CD4-positive, alpha-beta T cell (primary cell): ENCODE results near the gene EIPR1. TPM values are rescaled to one million over a fixed set of nuclear protein-coding genes. Genes with fewer than 3 reads are reported as not detected.

Experiments used
- ATAC-seq: fragments of 200-7000 bp; cut with Tn5 transposase; one replicate; pipeline ENCODE4 v1.10.0; 2022; ENCODE audit warnings: mild to moderate bottlenecking; ENCODE audit not compliant: poor library complexity
- CTCF ChIA-PET: fragments of 350-600 bp; sonication (Branson Sonifier 250); formaldehyde crosslinking; loops from one replicate; lab custom pipeline; 2021; ENCODE audit warnings: antibody characterized with exemption, inconsistent platforms; lab: Charles Lee
- POLR2A ChIA-PET: fragments of 350-600 bp; sonication (Branson Sonifier 250); formaldehyde crosslinking; loops from one replicate; lab custom pipeline; 2021; ENCODE audit warnings: antibody characterized with exemption, inconsistent platforms; lab: Charles Lee
- DNase-seq, 14 experiments: peaks; one replicate each; pipeline ENCODE4 v3.0.0-alpha.2; 2013 to 2020; ENCODE audit warnings: mixed read lengths in 2 of 14
- H3K27ac ChIP-seq, 2 donors: one replicate each; pipeline versions ENCODE4 v1.5.1 to v1.7.0; 2013; ENCODE audit warnings: low read length in 2 of 2, low read depth in 1 of 2, mild to moderate bottlenecking in 1 of 2
- H3K27me3 ChIP-seq, 2 experiments: 1 replicate in 1 of 2; 2 replicates in 1 of 2; pipeline versions ENCODE4 v1.6.1 to v1.7.0; 2013; ENCODE audit warnings: low read length in 2 of 2, control low read depth in 1 of 2, mild to moderate bottlenecking in 1 of 2, moderate library complexity in 1 of 2; ENCODE audit not compliant: insufficient read depth in 2 of 2, control insufficient read depth in 1 of 2
- H3K36me3 ChIP-seq: one replicate; pipeline ENCODE4 v1.6.1; 2013; ENCODE audit warnings: low read length, control low read depth; ENCODE audit not compliant: insufficient read depth
- H3K4me1 ChIP-seq: one replicate; pipeline ENCODE4 v1.6.1; 2013; ENCODE audit warnings: low read length, control low read depth; ENCODE audit not compliant: insufficient read depth
- H3K4me3 ChIP-seq: one replicate; pipeline ENCODE4 v1.5.1; 2013; ENCODE audit warnings: mild to moderate bottlenecking, low read length, moderate library complexity
- H3K9me3 ChIP-seq, 2 experiments: 1 replicate in 1 of 2; 2 replicates in 1 of 2; pipeline versions ENCODE4 v1.6.1 to v1.7.0; 2013; ENCODE audit warnings: low read length in 2 of 2, mild to moderate bottlenecking in 2 of 2, control low read depth in 1 of 2, moderate library complexity in 1 of 2; ENCODE audit not compliant: control insufficient read depth in 1 of 2, insufficient read depth in 1 of 2
- H3K27ac Mint-ChIP-seq: one replicate; pipeline ENCODE4 v1.8.0; 2020; ENCODE audit warnings: mixed read lengths
- H3K27me3 Mint-ChIP-seq: one replicate; pipeline ENCODE4 v1.8.0; 2021; ENCODE audit warnings: mixed read lengths
- H3K36me3 Mint-ChIP-seq: one replicate; pipeline ENCODE4 v1.8.0; 2021; ENCODE audit warnings: low read depth, mixed read lengths
- H3K4me1 Mint-ChIP-seq: one replicate; pipeline ENCODE4 v1.8.0; 2021; ENCODE audit warnings: low read depth, mixed read lengths
- H3K4me3 Mint-ChIP-seq: one replicate; pipeline ENCODE4 v1.8.0; 2020; ENCODE audit warnings: mild to moderate bottlenecking, mixed read lengths
- H3K9me3 Mint-ChIP-seq: one replicate; pipeline ENCODE4 v1.8.0; 2020; ENCODE audit warnings: mixed read lengths
- intact Hi-C, 2 experiments: fragments of 100-400 bp; cut with DNase I in 1 of 2; cut with micrococcal nuclease in 1 of 2; formaldehyde crosslinking; loops; one replicate each; pipeline versions ENCODE4 v1.15.1 to v1.9.0; 2023 to 2025; cut with DNase I, micrococcal nuclease
- total RNA-seq, 174 experiments: library from RNA in 2 of 174; stranded (reverse) in 2 of 174; gene quantifications; one replicate each; pipeline ENCODE4 v1.2.3 and lab custom pipeline; 2021 to 2026
- TF ChIP-seq, protein P1 (sequence below): fragments of 200-600 bp; IDR thresholded peaks from one replicate; pipeline ENCODE4 v1.8.0; 2022; ENCODE audit warnings: antibody characterized with exemption, mild to moderate bottlenecking

EIPR1 gene
- total RNA-seq, 2 experiments from 2014 or later = 11.0 to 12.4 TPM

GRCh38 chr2:3260959-3261358 is 116.7 kb downstream of the EIPR1 start:
- Histone ChIP-seq H3K27me3 (no peaks in the 10 kb centered on the region), H3K36me3 (peaks cover 18% of the 10 kb centered on the region), H3K27ac (no peak overlapping the region), H3K4me1 (no peaks in the 10 kb centered on the region), H3K4me3 (no peak overlapping the region), H3K9me3 (no peaks in the 10 kb centered on the region)
- H3K27me3 Mint-ChIP-seq = no peaks in the 10 kb centered on the region
- intact Hi-C loops = no loop called here
- CTCF ChIA-PET = no interaction called here
- no peak overlapping the region for H3K4me3 Mint-ChIP-seq
- H3K9me3 Mint-ChIP-seq = no peaks in the 10 kb centered on the region
- ATAC-seq = no peak
- no peak for DNase-seq
- POLR2A ChIA-PET = interaction anchor here (1.3 kb wide), 1 partner anchor 18 kb away, joined by 4 read pairs; no protein-coding TSS in a partner anchor
- no peak overlapping the region for H3K27ac Mint-ChIP-seq
- peaks cover 44% of the 10 kb centered on the region for H3K36me3 Mint-ChIP-seq
- H3K4me1 Mint-ChIP-seq = no peaks in the 10 kb centered on the region
- TF ChIP-seq, protein P1, sequence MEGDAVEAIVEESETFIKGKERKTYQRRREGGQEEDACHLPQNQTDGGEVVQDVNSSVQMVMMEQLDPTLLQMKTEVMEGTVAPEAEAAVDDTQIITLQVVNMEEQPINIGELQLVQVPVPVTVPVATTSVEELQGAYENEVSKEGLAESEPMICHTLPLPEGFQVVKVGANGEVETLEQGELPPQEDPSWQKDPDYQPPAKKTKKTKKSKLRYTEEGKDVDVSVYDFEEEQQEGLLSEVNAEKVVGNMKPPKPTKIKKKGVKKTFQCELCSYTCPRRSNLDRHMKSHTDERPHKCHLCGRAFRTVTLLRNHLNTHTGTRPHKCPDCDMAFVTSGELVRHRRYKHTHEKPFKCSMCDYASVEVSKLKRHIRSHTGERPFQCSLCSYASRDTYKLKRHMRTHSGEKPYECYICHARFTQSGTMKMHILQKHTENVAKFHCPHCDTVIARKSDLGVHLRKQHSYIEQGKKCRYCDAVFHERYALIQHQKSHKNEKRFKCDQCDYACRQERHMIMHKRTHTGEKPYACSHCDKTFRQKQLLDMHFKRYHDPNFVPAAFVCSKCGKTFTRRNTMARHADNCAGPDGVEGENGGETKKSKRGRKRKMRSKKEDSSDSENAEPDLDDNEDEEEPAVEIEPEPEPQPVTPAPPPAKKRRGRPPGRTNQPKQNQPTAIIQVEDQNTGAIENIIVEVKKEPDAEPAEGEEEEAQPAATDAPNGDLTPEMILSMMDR = no peak

- Mint-ChIP-seq H3K4me1 (no peaks in the 10 kb centered on the region), H3K9me3 (no peaks in the 10 kb centered on the region), H3K27ac (no peak overlapping the region), H3K27me3 (no peaks in the 10 kb centered on the region), H3K4me3 (no peak overlapping the region), H3K36me3 (peaks cover 56% of the 10 kb centered on the region)
- Histone ChIP-seq H3K27ac (no peak overlapping the region), H3K4me3 (no peak overlapping the region), H3K36me3 (peaks cover 25% of the 10 kb centered on the region), H3K4me1 (no peaks in the 10 kb centered on the region), H3K9me3 (no peaks in the 10 kb centered on the region), H3K27me3 (no peaks in the 10 kb centered on the region)
- no peak for ATAC-seq
- TF ChIP-seq, protein P1 = no peak
- DNase-seq = no peak
- CTCF ChIA-PET = no interaction called here
- POLR2A ChIA-PET = no interaction called here
- intact Hi-C loops = no loop called here
Observed at GRCh38 chr2:3257826-3258225, 119.8 kb downstream of the EIPR1 start.

DNA sequence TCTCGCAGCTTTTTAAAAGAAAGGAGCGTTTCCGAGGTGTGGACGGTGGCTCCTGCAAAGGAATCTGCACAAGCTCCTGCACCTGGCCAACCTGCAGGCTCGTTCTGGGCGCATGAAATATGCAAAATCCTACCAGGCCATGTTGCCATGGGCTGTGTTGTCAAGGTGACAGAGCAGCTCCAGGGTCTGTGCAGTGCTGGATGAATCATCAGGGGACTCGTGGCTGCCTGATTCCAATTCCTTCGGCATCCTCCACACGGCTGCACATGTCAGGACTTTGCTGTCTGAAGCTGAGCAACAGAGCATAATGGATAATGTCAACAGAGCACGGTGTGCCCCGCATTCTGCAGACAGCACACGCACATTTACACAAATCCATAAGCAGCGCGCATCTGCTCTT is 120.5 kb downstream of the EIPR1 start:
- peaks cover 61% of the 10 kb centered on the region for H3K36me3 Mint-ChIP-seq
- POLR2A ChIA-PET = no interaction called here

More for the DNA sequence above, 120.5 kb downstream of the EIPR1 start:
- Histone ChIP-seq H3K4me1 (no peaks in the 10 kb centered on the region), H3K36me3 (peaks cover 25% of the 10 kb centered on the region), H3K27me3 (no peaks in the 10 kb centered on the region), H3K9me3 (peaks cover 0 to 5% of the 10 kb centered on the region in 2 experiments), H3K4me3 (no peak overlapping the region), H3K27ac (no peak overlapping the region)
- TF ChIP-seq, protein P1 = no peak
- CTCF ChIA-PET = no interaction called here
- Mint-ChIP-seq H3K27me3 (no peaks in the 10 kb centered on the region), H3K27ac (no peak overlapping the region), H3K4me3 (no peak overlapping the region), H3K4me1 (no peaks in the 10 kb centered on the region), H3K9me3 (no peaks in the 10 kb centered on the region)
- no peak for ATAC-seq
- intact Hi-C loops = no loop called here
- no peak for DNase-seq
